OCI-LY1 (cell line): ENCODE data around the gene PPP1R2B.

Experiments used
- H2AFZ ChIP-seq: fragments of 200-600 bp; sonication (generic), shearing (Covaris generic); 2 replicates; pipeline ENCODE4 v1.6.0; 2014; ENCODE audit warnings: antibody characterized with exemption, mild to moderate bottlenecking, low read length
- H3F3A ChIP-seq: fragments of 200-600 bp; sonication (generic), shearing (Covaris generic); 2 replicates; pipeline ENCODE4 v1.6.0; 2014; ENCODE audit warnings: mild to moderate bottlenecking, antibody characterized with exemption, low read length, moderate library complexity; ENCODE audit not compliant: insufficient read depth
- H3K27ac ChIP-seq: fragments of 200-600 bp; sonication (generic); 2 replicates; pipeline ENCODE4 v1.5.1; 2014; ENCODE audit warnings: low read length, mixed run types, mild to moderate bottlenecking, low read depth; ENCODE audit not compliant: poor library complexity, severe bottlenecking
- H3K27me3 ChIP-seq: fragments of 200-600 bp; sonication (generic); 2 replicates; pipeline ENCODE4 v1.6.0; 2014; ENCODE audit warnings: antibody characterized with exemption, mild to moderate bottlenecking, low read length, moderate library complexity; ENCODE audit not compliant: insufficient read depth
- H3K36me3 ChIP-seq: fragments of 200-600 bp; sonication (generic); 2 replicates; pipeline ENCODE4 v1.6.1; 2014; ENCODE audit warnings: mild to moderate bottlenecking, antibody characterized with exemption, low read length, moderate library complexity, mixed read lengths; ENCODE audit not compliant: insufficient read depth
- H3K4me1 ChIP-seq: fragments of 200-600 bp; sonication (generic); 2 replicates; pipeline ENCODE4 v1.5.1; 2014; ENCODE audit warnings: mild to moderate bottlenecking, low read length, moderate library complexity; ENCODE audit not compliant: insufficient read depth, severe bottlenecking
- H3K4me2 ChIP-seq: fragments of 200-600 bp; sonication (generic), shearing (Covaris generic); 2 replicates; pipeline ENCODE4 v1.6.1; 2014; ENCODE audit warnings: low read length
- H3K4me3 ChIP-seq: fragments of 200-600 bp; sonication (generic); 2 replicates; pipeline ENCODE4 v1.5.1; 2014; ENCODE audit warnings: low read length, low read depth, mild to moderate bottlenecking, mixed read lengths; ENCODE audit not compliant: poor library complexity, severe bottlenecking
- H3K79me2 ChIP-seq: fragments of 200-600 bp; shearing (Covaris generic); 2 replicates; pipeline ENCODE4 v1.6.1; 2016; ENCODE audit warnings: mixed run types, low read length, mixed read lengths; ENCODE audit not compliant: insufficient read depth
- H3K9ac ChIP-seq: fragments of 200-600 bp; sonication (generic), shearing (Covaris generic); 2 replicates; pipeline ENCODE4 v1.6.1; 2014; ENCODE audit warnings: mild to moderate bottlenecking, low read length, mixed read lengths
- H3K9me2 ChIP-seq: fragments of 200-600 bp; sonication (generic), shearing (Covaris generic); 2 replicates; pipeline ENCODE4 v1.6.1; 2014; ENCODE audit warnings: low read depth, mild to moderate bottlenecking, low read length, mixed read lengths
- H3K9me3 ChIP-seq: fragments of 200-600 bp; shearing (Covaris generic); 2 replicates; pipeline ENCODE4 v1.6.1; 2014; ENCODE audit warnings: low read length, mixed read lengths
- H4K20me1 ChIP-seq: fragments of 200-600 bp; sonication (generic), shearing (Covaris generic); 2 replicates; pipeline ENCODE4 v1.6.0; 2016; ENCODE audit warnings: mild to moderate bottlenecking, low read length; ENCODE audit not compliant: insufficient read depth
- CTCF ChIP-seq: fragments of 200-600 bp; sonication (generic), shearing (Covaris generic); IDR thresholded peaks from 2 replicates; pipeline ENCODE4 v1.5.1; 2017; ENCODE audit warnings: mild to moderate bottlenecking, antibody characterized with exemption, low read length, moderate library complexity, mixed read lengths
- EZH2 ChIP-seq: fragments of 200-600 bp; sonication (generic), shearing (Covaris generic); IDR thresholded peaks from 2 replicates; pipeline ENCODE4 v1.8.0; 2017; ENCODE audit warnings: borderline replicate concordance, mixed run types, mild to moderate bottlenecking, antibody characterized with exemption, low read length, moderate library complexity, mixed read lengths

PPP1R2B gene

GRCh38 chr5:156850206-156850751, at the start of gene PPP1R2B:
Gene PPP1R2B (plus strand): TSS chr5:156850295. CDS start chr5:156850563, 268 bp downstream.
- Histone ChIP-seq H4K20me1 (no peaks in the 10 kb centered on the region), H3K79me2 (no peaks in the 10 kb centered on the region), H3K27me3 (no peaks in the 10 kb centered on the region), H3K9ac (no peak within 1 kb of the TSS), H3K4me1 (no peaks in the 10 kb centered on the region), H3K36me3 (no peaks in the 10 kb centered on the region), H3F3A (no peaks in the 10 kb centered on the region), H2AFZ (no peak within 1 kb of the TSS), H3K27ac (no peak within 1 kb of the TSS), H3K4me2 (no peak within 1 kb of the TSS), H3K9me2 (no peaks in the 10 kb centered on the region), H3K9me3 (no peaks in the 10 kb centered on the region), H3K4me3 (no peak within 1 kb of the TSS)
- TF ChIP-seq EZH2: no peak
- TF ChIP-seq CTCF: no peak

DNA sequence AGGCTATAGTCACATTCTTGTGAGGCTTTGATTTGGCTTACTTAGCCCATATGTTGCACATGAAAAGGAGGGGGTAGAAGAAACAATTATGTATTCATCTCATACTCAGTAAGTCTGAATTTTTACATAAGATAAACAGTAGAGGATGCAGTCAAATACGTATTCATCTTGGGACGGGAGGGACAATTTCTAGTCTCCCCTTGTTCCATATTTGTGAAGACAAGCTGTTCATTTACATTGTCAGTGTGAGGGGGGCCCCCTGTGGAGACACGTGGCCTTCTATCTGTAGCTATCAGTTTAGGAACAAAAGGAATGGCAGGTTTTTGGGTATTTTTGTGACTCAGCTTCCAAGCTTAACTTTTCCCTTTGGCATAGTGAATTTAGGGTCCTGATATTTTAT, 49.2 kb upstream of the PPP1R2B start:
- no peak overlapping the region for H2AFZ ChIP-seq
- H3K4me1 ChIP-seq: no peaks in the 10 kb centered on the region
- TF ChIP-seq CTCF: no peak
- TF ChIP-seq EZH2: no peak
- H3F3A ChIP-seq: no peaks in the 10 kb centered on the region
- no peaks in the 10 kb centered on the region for H4K20me1 ChIP-seq
- no peaks in the 10 kb centered on the region for H3K27me3 ChIP-seq
- H3K9me2 ChIP-seq: no peaks in the 10 kb centered on the region
- no peak overlapping the region for H3K4me2 ChIP-seq
- no peak overlapping the region for H3K27ac ChIP-seq
- H3K9me3 ChIP-seq: no peaks in the 10 kb centered on the region
- H3K9ac ChIP-seq: no peak overlapping the region
- H3K79me2 ChIP-seq: no peaks in the 10 kb centered on the region
- no peaks in the 10 kb centered on the region for H3K36me3 ChIP-seq
- no peak overlapping the region for H3K4me3 ChIP-seq

GRCh38 chr5:156802501-156802900, 47.6 kb upstream of the PPP1R2B start:
- H3K79me2 ChIP-seq: no peaks in the 10 kb centered on the region

More at GRCh38 chr5:156802501-156802900, 47.6 kb upstream of the PPP1R2B start:
- Histone ChIP-seq H3K9me3 (no peaks in the 10 kb centered on the region), H3K36me3 (no peaks in the 10 kb centered on the region), H2AFZ (no peak overlapping the region), H3K4me3 (no peak overlapping the region), H3F3A (no peaks in the 10 kb centered on the region), H4K20me1 (no peaks in the 10 kb centered on the region), H3K27ac (no peak overlapping the region), H3K4me1 (no peaks in the 10 kb centered on the region), H3K4me2 (no peak overlapping the region), H3K9ac (no peak overlapping the region), H3K9me2 (no peaks in the 10 kb centered on the region), H3K27me3 (no peaks in the 10 kb centered on the region)
- TF ChIP-seq EZH2: no peak
- no peak for TF ChIP-seq CTCF
